ENCODE results near the gene C1orf56.

GRCh38 chr1:151000408-151000807 lies 47.1 kb upstream of the C1orf56 start:
- no peak for TF ChIP-seq EZH2 (IDR thresholded peaks at IDR 0.05; ENCODE audit: insufficient read depth, poor library complexity, severe bottlenecking)
- TF ChIP-seq EZH2phosphoT487 (IDR thresholded peaks at IDR 0.05; ENCODE audit: insufficient read depth, low read depth), result no peak

All from GM23248 (cell line).